A549 (cell line): Measurements from ENCODE around the gene CEP164.

ENCODE experiments used
- BCL3 ChIP-seq: fragments of >200 bp; sonication (Bioruptor Twin); formaldehyde crosslinking; IDR thresholded peaks from 3 replicates; pipeline ENCODE4 v1.6.1; 2016
- CEBPB ChIP-seq, 2 experiments: fragments of >200 bp in 1 of 2; sonication (Bioruptor Twin) in 1 of 2; formaldehyde crosslinking in 1 of 2; IDR thresholded peaks; 2 replicates each; pipeline ENCODE4 v1.6.1; 2012 to 2016
- CTCF ChIP-seq: fragments of >200 bp; sonication (Bioruptor Twin); formaldehyde crosslinking; IDR thresholded peaks from 3 replicates; pipeline ENCODE4 v1.5.1; 2016
- ELK1 ChIP-seq: fragments of 150-350 bp; IDR thresholded peaks from 2 replicates; pipeline ENCODE4 v1.6.1; 2014; ENCODE audit warnings: low read depth, mild to moderate bottlenecking, low read length
- HOXA7 ChIP-seq: fragments of 250-450 bp; sonication (Bioruptor Pico); IDR thresholded peaks from 2 replicates; pipeline ENCODE4 v1.5.0; 2020; ENCODE audit warnings: mild to moderate bottlenecking, moderate library complexity
- JUN ChIP-seq, 2 experiments: fragments of >200 bp; sonication (Bioruptor Twin); formaldehyde crosslinking; IDR thresholded peaks; 2 replicates in 1 of 2; 3 replicates in 1 of 2; pipeline ENCODE4 v1.6.1; 2016 to 2017
- KDM1A ChIP-seq: fragments of 200-600 bp; sonication (generic); IDR thresholded peaks from 2 replicates; pipeline ENCODE4 v1.6.1; 2016; ENCODE audit warnings: low read depth, mild to moderate bottlenecking
- MAFK ChIP-seq: fragments of 450-650 bp; IDR thresholded peaks from 2 replicates; pipeline ENCODE4 v1.6.1; 2014; ENCODE audit not compliant: partially characterized antibody
- POLR2A ChIP-seq: IDR thresholded peaks from 2 replicates; pipeline ENCODE4 v1.6.1; 2012; ENCODE audit warnings: mild to moderate bottlenecking, low read length
- RCOR1 ChIP-seq: fragments of 150-350 bp; IDR thresholded peaks from 2 replicates; pipeline ENCODE4 v1.6.1; 2014; ENCODE audit warnings: antibody characterized with exemption, low read length, low read depth
- REST ChIP-seq: fragments of 200-600 bp; sonication (generic); IDR thresholded peaks from 2 replicates; pipeline ENCODE4 v1.6.1; 2016; ENCODE audit warnings: antibody characterized with exemption, mild to moderate bottlenecking, moderate library complexity

- TF ChIP-seq POLR2A (no peak), KDM1A (no peak), REST (no peak), MAFK (no peak), CEBPB (IDR thresholded peaks at IDR 0.05) (no peak), JUN (IDR thresholded peaks at IDR 0.05) (no peak), HOXA7 (CRISPR knock-in tag) (no peak), RCOR1 (no peak), BCL3 (no peak), CTCF (no peak), ELK1 (no peak)
Measured at GRCh38 chr11:117420143-117420485, 92.5 kb downstream of the CEP164 start.
